H1 (cell line): ENCODE results near the gene MGAT5. TPM values are rescaled to one million over a fixed set of nuclear protein-coding genes. Genes with fewer than 3 reads are reported as not detected.
"Not testable (repeated sequence)": the region's sequence is repeated elsewhere in the genome, so short reads cannot be mapped to it uniquely, and the experiment has no call there.

Experiments
- CTCF ChIA-PET: fragments of 300-600 bp; sonication (Branson Sonifier 250); formaldehyde crosslinking; loops from one replicate; lab custom pipeline; 2021; ENCODE audit not compliant: partially characterized antibody; lab: Charles Lee
- POLR2A ChIA-PET: fragments of 300-600 bp; sonication (Branson Sonifier 250); formaldehyde crosslinking; loops from one replicate; lab custom pipeline; 2021; ENCODE audit warnings: inconsistent platforms; ENCODE audit not compliant: partially characterized antibody; lab: Charles Lee
- DNase-seq, 2 experiments: peaks; one replicate each; pipeline versions ENCODE4 v3.0.0 to v3.0.0-alpha.2; 2010 to 2022; ENCODE audit warnings: low spot score in 2 of 2, low read depth in 1 of 2, mixed read lengths in 1 of 2
- FAIRE-seq: peaks from 2 replicates; lab custom pipeline; 2011; peaks lifted over from hg19 to GRCh38; lab: Jason Lieb, UNC
- H2AFZ ChIP-seq: 2 replicates; pipeline ENCODE4 v1.8.1; 2012; ENCODE audit warnings: low read length, inconsistent platforms
- H2AK5ac ChIP-seq: 2 replicates; pipeline ENCODE4 v1.6.1; 2013; ENCODE audit warnings: low read depth, low read length
- H2BK120ac ChIP-seq: replicated peaks from 2 replicates; pipeline ENCODE3; 2013; ENCODE audit warnings: low read depth, low read length, inconsistent platforms
- H2BK12ac ChIP-seq: 2 replicates; pipeline ENCODE4 v1.6.1; 2013; ENCODE audit warnings: low read depth, low read length
- H2BK15ac ChIP-seq: 2 replicates; pipeline ENCODE4 v1.6.1; 2013; ENCODE audit warnings: low read length
- H2BK20ac ChIP-seq: 2 replicates; pipeline ENCODE4 v1.6.1; 2013; ENCODE audit warnings: low read length
- H2BK5ac ChIP-seq: 2 replicates; pipeline ENCODE4 v1.6.1; 2013; ENCODE audit warnings: low read depth, low read length
- H3K14ac ChIP-seq: 2 replicates; pipeline ENCODE4 v1.6.1; 2013; ENCODE audit warnings: inconsistent platforms; ENCODE audit not compliant: insufficient read length
- H3K18ac ChIP-seq: 2 replicates; pipeline ENCODE4 v1.6.1; 2013; ENCODE audit warnings: low read length; ENCODE audit errors: extremely low read depth
- H3K23ac ChIP-seq: 2 replicates; pipeline ENCODE4 v1.6.1; 2013; ENCODE audit warnings: inconsistent platforms; ENCODE audit not compliant: insufficient read length
- H3K23me2 ChIP-seq: 2 replicates; pipeline ENCODE4 v1.6.1; 2013; ENCODE audit warnings: low read depth, low read length
- H3K27ac ChIP-seq: 2 replicates; pipeline ENCODE4 v1.6.1; 2011; ENCODE audit warnings: low read depth, low read length, inconsistent platforms
- H3K27me3 ChIP-seq, 4 experiments: replicated peaks in 1 of 4; 1 replicate in 1 of 4; 2 replicates in 3 of 4; pipeline versions ENCODE4 v1.6.1 to v1.8.1; 2011 to 2013; ENCODE audit warnings: low read length in 3 of 4, mild to moderate bottlenecking in 3 of 4, inconsistent platforms in 2 of 4, mixed read lengths in 2 of 4, moderate library complexity in 1 of 4; ENCODE audit not compliant: control insufficient read depth in 3 of 4, insufficient read depth in 3 of 4; ENCODE audit errors: extremely low read depth in 1 of 4
- H3K36me3 ChIP-seq, 4 experiments: 2 replicates each; pipeline versions ENCODE4 v1.6.1 to v1.8.1; 2011 to 2013; ENCODE audit warnings: mild to moderate bottlenecking in 4 of 4, low read length in 3 of 4, moderate library complexity in 2 of 4, control low read depth in 1 of 4, inconsistent platforms in 1 of 4; ENCODE audit not compliant: insufficient read depth in 4 of 4, control insufficient read depth in 2 of 4
- H3K4ac ChIP-seq: replicated peaks from 2 replicates; pipeline ENCODE3; 2013; ENCODE audit warnings: low read length, low read depth, mixed read lengths, inconsistent platforms; ENCODE audit not compliant: insufficient read length
- H3K4me1 ChIP-seq, 4 experiments: replicated peaks in 1 of 4; 1 replicate in 1 of 4; 2 replicates in 3 of 4; pipeline versions ENCODE4 v1.6.1 to v1.8.1; 2011 to 2013; ENCODE audit warnings: low read length in 3 of 4, inconsistent platforms in 2 of 4, mixed read lengths in 1 of 4; ENCODE audit not compliant: insufficient read depth in 4 of 4, control insufficient read depth in 3 of 4
- H3K4me2 ChIP-seq, 2 experiments: 2 replicates each; pipeline versions ENCODE4 v1.6.1 to v1.8.1; 2011 to 2013; ENCODE audit warnings: low read depth in 2 of 2, low read length in 2 of 2, control low read depth in 1 of 2, inconsistent platforms in 1 of 2, mild to moderate bottlenecking in 1 of 2; ENCODE audit not compliant: insufficient read depth in 1 of 2
- H3K4me3 ChIP-seq, 4 experiments: fragments of 200-600, 300-600 bp in 1 of 4; sonication (generic), shearing (Covaris generic), sonication (Bioruptor Twin) in 1 of 4; 2 replicates each; pipeline versions ENCODE4 v1.5.1 to v1.8.1; 2011 to 2016; ENCODE audit warnings: low read length in 4 of 4, low read depth in 3 of 4, control low read depth in 2 of 4, inconsistent platforms in 2 of 4, mild to moderate bottlenecking in 2 of 4, mixed read lengths in 1 of 4, moderate library complexity in 1 of 4; ENCODE audit not compliant: insufficient read depth in 2 of 4; ENCODE audit errors: extremely low read depth in 1 of 4
- H3K56ac ChIP-seq: replicated peaks from 2 replicates; pipeline ENCODE3; 2013; ENCODE audit warnings: low read depth, mild to moderate bottlenecking, mixed read lengths, low read length, inconsistent platforms; ENCODE audit not compliant: insufficient read length
- H3K79me1 ChIP-seq: 2 replicates; pipeline ENCODE4 v1.6.1; 2013; ENCODE audit warnings: low read depth, low read length, control low read depth
- H3K79me2 ChIP-seq, 2 experiments: 2 replicates each; pipeline versions ENCODE4 v1.6.1 to v1.8.1; 2012 to 2013; ENCODE audit warnings: low read length in 2 of 2, mild to moderate bottlenecking in 2 of 2, inconsistent platforms in 1 of 2; ENCODE audit not compliant: insufficient read depth in 2 of 2, control insufficient read depth in 1 of 2
- H3K9ac ChIP-seq, 4 experiments: replicated peaks in 1 of 4; 1 replicate in 1 of 4; 2 replicates in 3 of 4; pipeline versions ENCODE4 v1.6.1 to v1.8.1; 2011 to 2013; ENCODE audit warnings: low read depth in 3 of 4, low read length in 3 of 4, control low read depth in 2 of 4, mild to moderate bottlenecking in 2 of 4, moderate library complexity in 2 of 4, inconsistent platforms in 1 of 4; ENCODE audit errors: extremely low read depth in 1 of 4
- H3K9me3 ChIP-seq, 2 experiments: 2 replicates each; pipeline versions ENCODE4 v1.6.1 to v1.8.1; 2012 to 2013; ENCODE audit warnings: mild to moderate bottlenecking in 2 of 2, moderate library complexity in 2 of 2, control low read depth in 1 of 2, inconsistent platforms in 1 of 2, low read depth in 1 of 2, low read length in 1 of 2, mixed read lengths in 1 of 2; ENCODE audit not compliant: insufficient read depth in 2 of 2
- H4K20me1 ChIP-seq, 2 experiments: replicated peaks in 1 of 2; 2 replicates each; pipeline versions ENCODE3 to v1.8.1; 2011 to 2013; ENCODE audit warnings: inconsistent platforms in 2 of 2, low read length in 2 of 2, mild to moderate bottlenecking in 1 of 2; ENCODE audit not compliant: insufficient read depth in 2 of 2, control insufficient read depth in 1 of 2
- H4K5ac ChIP-seq: 2 replicates; pipeline ENCODE4 v1.6.1; 2013; ENCODE audit warnings: low read length, low read depth, mixed read lengths, inconsistent platforms; ENCODE audit not compliant: insufficient read length
- H4K8ac ChIP-seq: 2 replicates; pipeline ENCODE4 v1.8.0; 2013; ENCODE audit warnings: mild to moderate bottlenecking, moderate library complexity, low read length, inconsistent platforms; ENCODE audit not compliant: insufficient read depth; ENCODE audit errors: extremely low read depth
- H4K91ac ChIP-seq: replicated peaks from 2 replicates; pipeline ENCODE3; 2013; ENCODE audit warnings: low read length, mixed read lengths, inconsistent platforms; ENCODE audit not compliant: insufficient read length
- ATF3 ChIP-seq: IDR thresholded peaks from 2 replicates; pipeline ENCODE4 v1.6.1; 2011; ENCODE audit warnings: low read depth, mild to moderate bottlenecking, low read length; ENCODE audit not compliant: insufficient read depth
- RNF2 ChIP-seq: fragments of 200-900, 300-1000 bp; sonication (generic); IDR thresholded peaks from 2 replicates; pipeline ENCODE4 v1.7.1; 2016; ENCODE audit warnings: borderline replicate concordance, low read depth, mild to moderate bottlenecking, antibody characterized with exemption, low read length; ENCODE audit not compliant: poor library complexity, severe bottlenecking; ENCODE audit errors: missing control alignments
- TCF12 ChIP-seq: IDR thresholded peaks from 2 replicates; pipeline ENCODE4 v1.6.1; 2011; ENCODE audit warnings: low read depth, mild to moderate bottlenecking, low read length
- WGBS, 2 experiments: shearing (Covaris generic) in 1 of 2; methylation state at CpG; one replicate each; pipeline versions ENCODE4 v1.1.6 to v1.1.7; 2013 to 2015; ENCODE audit warnings: low lambda C conversion rate in 2 of 2, mixed read lengths in 2 of 2, inconsistent platforms in 1 of 2, low coverage in 1 of 2, missing lambda C conversion rate in 1 of 2; ENCODE audit not compliant: insufficient replicate concordance in 2 of 2, insufficient coverage in 1 of 2, insufficient read length in 1 of 2; ENCODE audit errors: extremely low coverage in 1 of 2, missing lambda C conversion rate in 1 of 2; 5-methylcytosine and 5-hydroxymethylcytosine counted together
- polyA plus RNA-seq, 7 experiments: library from polyadenylated mRNA; depleted of rRNA in 3 of 7; stranded (reverse) in 5 of 7; unstranded in 2 of 7; fragments of >200 nt in 5 of 7; fragments of 200-250 nt in 2 of 7; gene quantifications; 1 replicate in 5 of 7; 2 replicates in 1 of 7; 4 replicates in 1 of 7; pipeline versions ENCODE4 v1.2.1 to v1.2.3, GENCODE V29; 2011 to 2013; ENCODE audit warnings: missing spikeins in 2 of 7, mixed read lengths in 2 of 7
- total RNA-seq: library from RNA; stranded (reverse); fragmentation: NEBNext Ultra II Directional; extraction: Animal tissue kit (Norgen Biotek cat#: 25700); gene quantifications from 2 replicates; pipeline ENCODE4 v1.2.1, GENCODE V29; 2021

MGAT5 gene
- total and polyA plus RNA-seq, 2 of the 8 experiments (the other 6 are each of a cell fraction or from before 2014, with no cell fraction given): 11.2 to 49.2 TPM

- TF ChIP-seq ATF3 (no peak), RNF2 (no peak), TCF12 (no peak)
- TF ChIP-seq, all 59 proteins: peak for 0
Observed at GRCh38 chr2:134470561-134471168, 216.8 kb downstream of the MGAT5 start (continued).

- DNase-seq, H3K27ac ChIP-seq, H3K4me1 ChIP-seq, H4K8ac ChIP-seq, H3K23me2 ChIP-seq, H3K14ac ChIP-seq, H2BK12ac ChIP-seq, H4K91ac ChIP-seq, H4K5ac ChIP-seq, H3K9ac ChIP-seq, H2BK5ac ChIP-seq, H3K27me3 ChIP-seq, H3K56ac ChIP-seq, H3K4me3 ChIP-seq, POLR2A ChIA-PET, H3K9me3 ChIP-seq, H3K18ac ChIP-seq, H3K79me1 ChIP-seq, H3K23ac ChIP-seq, H4K20me1 ChIP-seq, H2AK5ac ChIP-seq, H2BK20ac ChIP-seq, H2AFZ ChIP-seq, H3K4me2 ChIP-seq, H3K36me3 ChIP-seq, H3K4ac ChIP-seq, H3K79me2 ChIP-seq, FAIRE-seq, H2BK120ac ChIP-seq, H2BK15ac ChIP-seq: not testable (repeated sequence)
- WGBS, 2 experiments: 92% methylated on average over 8 of the region's 8 CpGs; no CpG with 5 or more reads in 1 of the 2 experiments
- CTCF ChIA-PET: interaction anchor here (1.0 kb wide), 1 partner anchor 236 kb away, joined by 3 read pairs; no protein-coding TSS in a partner anchor
Observed at GRCh38 chr2:134476982-134477381, 223.1 kb downstream of the MGAT5 start.
